ENCODE data around the gene MAN1C1.

DNA sequence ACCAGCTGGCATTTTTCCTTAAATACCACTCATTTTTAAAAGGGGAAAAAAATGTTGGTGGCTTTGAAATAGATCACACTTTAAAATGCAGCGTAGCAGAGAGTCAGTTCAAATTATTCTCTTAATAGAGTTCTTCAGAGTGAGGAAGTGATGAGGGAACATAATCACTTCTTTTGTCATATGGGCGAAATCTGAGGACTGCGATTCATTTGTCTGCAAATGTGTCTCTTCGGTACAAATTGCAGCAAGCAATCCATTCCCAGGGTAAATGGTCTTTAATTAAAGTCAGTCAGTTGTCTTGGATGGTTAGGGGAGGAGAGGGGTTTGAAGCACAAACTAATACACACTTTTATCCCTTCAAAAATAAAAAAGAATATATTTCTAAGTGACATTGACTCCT is 97.4 kb downstream of the MAN1C1 start:
- TF ChIP-seq ZNF274 (IDR thresholded peaks at IDR 0.05; ENCODE audit: low read depth, low read length) (no peak), YY1 (IDR thresholded peaks at IDR 0.05; ENCODE audit: insufficient read depth, insufficient read length) (no peak)

All from NT2/D1 (cell line).